Body of pancreas (tissue), 4 donors: ENCODE data around the gene DDX19B.

ENCODE experiments used
- POLR2A ChIP-seq, 3 donors: fragments of 450-650 bp; IDR thresholded peaks; one replicate each; pipeline ENCODE4 v1.6.1; 2016; ENCODE audit warnings: antibody characterized with exemption in 3 of 3, mild to moderate bottlenecking in 2 of 3
- TF ChIP-seq, protein P1 (sequence below), 7 experiments: fragments of 450-650 bp in 4 of 7; fragments of 200-600 bp in 3 of 7; sonication (generic) in 3 of 7; IDR thresholded peaks; one replicate each; pipeline ENCODE4 v1.5.1; 2016 to 2019; ENCODE audit warnings: antibody characterized with exemption in 7 of 7

DNA sequence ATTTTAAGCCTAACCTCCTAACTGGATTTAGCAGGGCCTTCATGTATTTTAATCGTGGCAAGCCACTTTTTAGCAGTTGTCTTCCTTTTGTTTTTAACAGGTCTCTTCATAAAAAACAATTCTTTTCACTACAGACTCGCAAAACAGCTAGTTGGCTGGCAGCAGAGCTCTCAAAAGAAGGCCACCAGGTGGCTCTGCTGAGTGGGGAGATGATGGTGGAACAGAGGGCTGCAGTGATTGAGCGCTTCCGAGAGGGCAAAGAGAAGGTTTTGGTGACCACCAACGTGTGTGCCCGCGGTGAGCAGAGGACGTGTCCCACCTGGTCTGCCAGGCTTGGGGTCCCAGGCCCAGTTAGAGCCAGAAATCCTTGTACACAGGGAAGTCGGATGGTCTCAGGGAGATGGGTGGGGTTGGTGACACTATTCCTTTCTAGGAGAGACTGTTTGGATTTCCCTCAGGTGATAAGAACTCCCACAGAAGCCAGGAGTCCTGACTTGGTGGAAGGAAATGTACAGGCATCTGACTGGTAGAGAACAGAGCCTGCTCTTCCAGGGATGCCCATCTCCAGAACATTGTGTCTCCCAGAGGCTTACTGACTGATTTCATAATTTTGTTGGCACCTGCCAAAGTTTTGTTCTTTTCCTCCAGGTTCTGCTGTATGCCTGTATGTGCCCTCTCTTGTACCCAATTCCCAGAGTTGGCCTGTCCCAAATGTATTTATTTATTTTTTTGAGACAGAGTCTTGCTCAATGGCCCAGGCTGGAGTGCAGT is 32.8 kb downstream of the DDX19B start:
- TF ChIP-seq POLR2A (IDR thresholded peaks at IDR 0.05) = no peak
- TF ChIP-seq, protein P1, sequence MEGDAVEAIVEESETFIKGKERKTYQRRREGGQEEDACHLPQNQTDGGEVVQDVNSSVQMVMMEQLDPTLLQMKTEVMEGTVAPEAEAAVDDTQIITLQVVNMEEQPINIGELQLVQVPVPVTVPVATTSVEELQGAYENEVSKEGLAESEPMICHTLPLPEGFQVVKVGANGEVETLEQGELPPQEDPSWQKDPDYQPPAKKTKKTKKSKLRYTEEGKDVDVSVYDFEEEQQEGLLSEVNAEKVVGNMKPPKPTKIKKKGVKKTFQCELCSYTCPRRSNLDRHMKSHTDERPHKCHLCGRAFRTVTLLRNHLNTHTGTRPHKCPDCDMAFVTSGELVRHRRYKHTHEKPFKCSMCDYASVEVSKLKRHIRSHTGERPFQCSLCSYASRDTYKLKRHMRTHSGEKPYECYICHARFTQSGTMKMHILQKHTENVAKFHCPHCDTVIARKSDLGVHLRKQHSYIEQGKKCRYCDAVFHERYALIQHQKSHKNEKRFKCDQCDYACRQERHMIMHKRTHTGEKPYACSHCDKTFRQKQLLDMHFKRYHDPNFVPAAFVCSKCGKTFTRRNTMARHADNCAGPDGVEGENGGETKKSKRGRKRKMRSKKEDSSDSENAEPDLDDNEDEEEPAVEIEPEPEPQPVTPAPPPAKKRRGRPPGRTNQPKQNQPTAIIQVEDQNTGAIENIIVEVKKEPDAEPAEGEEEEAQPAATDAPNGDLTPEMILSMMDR (IDR thresholded peaks at IDR 0.05) = peak in 5 of 7 experiments; percentile 22 to 43 (median 35)
